MV-4-11 (cell line): ENCODE results near the gene ARHGEF28.

ENCODE experiments used
- DNase-seq: peaks from one replicate; lab custom pipeline; 2025; lab: John Stamatoyannopoulos, UW

The ARHGEF28 gene

GRCh38 chr5:73969195-73970036 lies 343.4 kb downstream of the ARHGEF28 start:
- DNase-seq, result no peak

GRCh38 chr5:73971326-73971725 lies 345.3 kb downstream of the ARHGEF28 start:
- no peak for DNase-seq

- DNase-seq, result no peak
Measured at GRCh38 chr5:73973135-73973534, 347.1 kb downstream of the ARHGEF28 start.

- DNase-seq, result no peak
Measured at GRCh38 chr5:73974871-73975360, 348.9 kb downstream of the ARHGEF28 start.

- no peak for DNase-seq
Measured at GRCh38 chr5:73975845-73976244, 349.8 kb downstream of the ARHGEF28 start.

- no peak for DNase-seq
Measured at GRCh38 chr5:73977146-73977545, 351.1 kb downstream of the ARHGEF28 start.

GRCh38 chr5:73979321-73979720 lies 353.3 kb downstream of the ARHGEF28 start:
- DNase-seq, result no peak

GRCh38 chr5:73981704-73982103 lies 355.7 kb downstream of the ARHGEF28 start:
- DNase-seq, result no peak

- DNase-seq, result no peak
Measured at GRCh38 chr5:73983644-73984043, 357.6 kb downstream of the ARHGEF28 start.

- DNase-seq, result no peak
Measured at GRCh38 chr5:73985145-73985544, 359.1 kb downstream of the ARHGEF28 start.

GRCh38 chr5:73986729-73987128 lies 360.7 kb downstream of the ARHGEF28 start:
- DNase-seq, result no peak

- no peak for DNase-seq
Measured at GRCh38 chr5:73987915-73988314, 361.9 kb downstream of the ARHGEF28 start.

- no peak for DNase-seq
Measured at GRCh38 chr5:73989956-73990355, 364.0 kb downstream of the ARHGEF28 start.
